Smooth muscle cell (in vitro differentiated cells): ENCODE measurements around the gene ABI3BP. TPM values are rescaled to one million over a fixed set of nuclear protein-coding genes. Genes with fewer than 3 reads are reported as not detected.

ENCODE experiments used
- DNase-seq: peaks from one replicate; lab custom pipeline; 2025; ENCODE audit not compliant: unreplicated experiment; lab: John Stamatoyannopoulos, UW
- H2AFZ ChIP-seq: fragments of 200-600 bp; sonication (generic); 2 replicates; pipeline ENCODE4 v1.6.0; 2016; ENCODE audit warnings: antibody characterized with exemption, low read depth, mild to moderate bottlenecking
- H3F3A ChIP-seq: fragments of 200-600 bp; sonication (generic); 2 replicates; pipeline ENCODE4 v1.6.0; 2017; ENCODE audit warnings: antibody characterized with exemption, low read depth
- H3K27ac ChIP-seq: fragments of 200-600 bp; sonication (generic); 2 replicates; pipeline ENCODE4 v1.5.1; 2016; ENCODE audit warnings: low read depth, mild to moderate bottlenecking
- H3K27me3 ChIP-seq: fragments of 200-600 bp; sonication (generic); 2 replicates; pipeline ENCODE4 v1.6.1; 2016; ENCODE audit warnings: low read depth, mild to moderate bottlenecking
- H3K36me3 ChIP-seq: fragments of 200-600 bp; sonication (generic); 2 replicates; pipeline ENCODE4 v1.5.1; 2016; ENCODE audit warnings: low read depth
- H3K4me1 ChIP-seq: fragments of 200-600 bp; sonication (generic); 2 replicates; pipeline ENCODE4 v1.5.1; 2016; ENCODE audit warnings: low read depth
- H3K4me2 ChIP-seq: fragments of 200-600 bp; sonication (generic); 2 replicates; pipeline ENCODE4 v1.6.0; 2016; ENCODE audit warnings: mild to moderate bottlenecking
- H3K4me3 ChIP-seq: fragments of 200-600 bp; sonication (generic); 2 replicates; pipeline ENCODE4 v1.5.1; 2016; ENCODE audit warnings: mild to moderate bottlenecking
- H3K79me2 ChIP-seq: fragments of 200-600 bp; sonication (generic); 2 replicates; pipeline ENCODE4 v1.6.0; 2016; ENCODE audit warnings: low read depth, mild to moderate bottlenecking
- H3K9ac ChIP-seq: fragments of 200-600 bp; sonication (generic); 2 replicates; pipeline ENCODE4 v1.6.0; 2016; ENCODE audit warnings: low read depth
- H3K9me3 ChIP-seq: fragments of 200-600 bp; sonication (generic); replicated peaks from 2 replicates; pipeline ENCODE4 v1.5.1; 2016; ENCODE audit warnings: low read depth
- H4K20me1 ChIP-seq: fragments of 200-600 bp; sonication (generic); 2 replicates; pipeline ENCODE4 v1.6.0; 2016; ENCODE audit warnings: low read depth
- CTCF ChIP-seq: fragments of 200-600 bp; sonication (generic); IDR thresholded peaks from 2 replicates; pipeline ENCODE4 v1.5.1; 2017; ENCODE audit warnings: borderline replicate concordance, mild to moderate bottlenecking, antibody characterized with exemption; ENCODE audit not compliant: insufficient read depth, poor library complexity, severe bottlenecking
- WGBS: methylation state at CpG from one replicate; pipeline ENCODE4 v1.1.7; 2016; ENCODE audit warnings: low lambda C conversion rate; 5-methylcytosine and 5-hydroxymethylcytosine counted together
- polyA plus RNA-seq: library from polyadenylated mRNA; unstranded; fragments of >200 nt; fragmentation: Nextera tagmentation; extraction: Ambion mirVana; gene quantifications from 2 replicates; pipeline ENCODE4 v1.2.1, GENCODE V29; 2016
- total RNA-seq: library from RNA; depleted of rRNA; stranded (reverse); fragments of >200 nt; gene quantifications from 2 replicates; pipeline ENCODE4 v1.2.3, GENCODE V29; 2014

The ABI3BP gene
- total and polyA plus RNA-seq, 2 experiments from 2014 or later: 0.47 to 0.58 TPM

GRCh38 chr3:100833483-100833882 is 159.7 kb downstream of the ABI3BP start:
- no peaks in the 10 kb centered on the region for H3K79me2 ChIP-seq
- peaks cover 16% of the 10 kb centered on the region for H3K27me3 ChIP-seq
- no peak for TF ChIP-seq CTCF
- no peak overlapping the region for H2AFZ ChIP-seq
- no peak overlapping the region for H3K27ac ChIP-seq
- no peaks in the 10 kb centered on the region for H4K20me1 ChIP-seq
- H3K9ac ChIP-seq: no peak overlapping the region
- H3F3A ChIP-seq: no peaks in the 10 kb centered on the region
- 94% methylated on average over 3 of the region's 3 CpGs for WGBS
- no peak for DNase-seq
- no peaks in the 10 kb centered on the region for H3K4me1 ChIP-seq
- no peaks in the 10 kb centered on the region for H3K36me3 ChIP-seq
- no peaks in the 10 kb centered on the region for H3K9me3 ChIP-seq
- H3K4me3 ChIP-seq: no peak overlapping the region
- no peak overlapping the region for H3K4me2 ChIP-seq

GRCh38 chr3:100831629-100832028 is 161.6 kb downstream of the ABI3BP start:
- no peak for TF ChIP-seq CTCF
- no peak for DNase-seq
- Histone ChIP-seq H4K20me1 (no peaks in the 10 kb centered on the region), H3K9ac (no peak overlapping the region), H3K79me2 (no peaks in the 10 kb centered on the region), H3K4me2 (no peak overlapping the region), H3K4me3 (no peak overlapping the region), H3K9me3 (no peaks in the 10 kb centered on the region), H2AFZ (no peak overlapping the region), H3K27ac (no peak overlapping the region), H3F3A (no peaks in the 10 kb centered on the region), H3K27me3 (peaks cover 19% of the 10 kb centered on the region), H3K4me1 (no peaks in the 10 kb centered on the region), H3K36me3 (no peaks in the 10 kb centered on the region)
- WGBS: 62% methylated on average over 2 of the region's 2 CpGs

- Histone ChIP-seq H3K4me1 (no peaks in the 10 kb centered on the region), H4K20me1 (no peaks in the 10 kb centered on the region), H3F3A (no peaks in the 10 kb centered on the region), H3K79me2 (no peaks in the 10 kb centered on the region), H3K9ac (no peak overlapping the region), H3K4me2 (no peak overlapping the region), H3K27me3 (peaks cover 19% of the 10 kb centered on the region), H2AFZ (no peak overlapping the region), H3K9me3 (no peaks in the 10 kb centered on the region), H3K4me3 (no peak overlapping the region), H3K27ac (no peak overlapping the region), H3K36me3 (no peaks in the 10 kb centered on the region)
- no peak for TF ChIP-seq CTCF
- no peak for DNase-seq
Observed at GRCh38 chr3:100830931-100831330, 162.3 kb downstream of the ABI3BP start.

- H3K36me3 ChIP-seq: no peaks in the 10 kb centered on the region
- 58% methylated on average over 3 of the region's 3 CpGs for WGBS
- H3K4me2 ChIP-seq: no peak overlapping the region
- H2AFZ ChIP-seq: no peak overlapping the region
- no peaks in the 10 kb centered on the region for H3K79me2 ChIP-seq
- H3K27ac ChIP-seq: no peak overlapping the region
- no peak overlapping the region for H3K4me3 ChIP-seq
- H3K9ac ChIP-seq: no peak overlapping the region
- peaks cover 3% of the 10 kb centered on the region for H3K27me3 ChIP-seq
- H3F3A ChIP-seq: no peaks in the 10 kb centered on the region
- H4K20me1 ChIP-seq: no peaks in the 10 kb centered on the region
- no peaks in the 10 kb centered on the region for H3K4me1 ChIP-seq
- H3K9me3 ChIP-seq: no peaks in the 10 kb centered on the region
- no peak for TF ChIP-seq CTCF
- DNase-seq: no peak
Observed at GRCh38 chr3:100825574-100825973, 167.6 kb downstream of the ABI3BP start.
